Measurements from ENCODE around the gene RAB31.

The RAB31 gene

GRCh38 chr18:9846162-9846925 lies 138.2 kb downstream of the RAB31 start:
- no peak overlapping the region for H3K9ac ChIP-seq (ENCODE audit: low read length)
- H3K27ac ChIP-seq (ENCODE audit: low read depth, low read length) = no peak overlapping the region
- H3K36me3 ChIP-seq (ENCODE audit: control insufficient read depth, insufficient read depth, low read length) = peaks cover 7% of the 10 kb centered on the region; the same call in 1 of the 2 replicates
- peaks cover 16% of the 10 kb centered on the region; the same call in 1 of the 2 replicates for H3K4me1 ChIP-seq (ENCODE audit: control insufficient read depth, insufficient read depth, low read length)
- H3K27me3 ChIP-seq (ENCODE audit: control insufficient read depth, insufficient read depth, low read length) = no peaks in the 10 kb centered on the region
- no peak overlapping the region for H3K4me3 ChIP-seq (ENCODE audit: low read depth, low read length)
- no peaks in the 10 kb centered on the region for H3K9me3 ChIP-seq (ENCODE audit: control insufficient read depth, insufficient read depth, low read depth, low read length)

- Histone ChIP-seq H3K4me1 (ENCODE audit: control insufficient read depth, insufficient read depth, low read length) (peaks cover 16% of the 10 kb centered on the region; the same call in 1 of the 2 replicates), H3K36me3 (ENCODE audit: control insufficient read depth, insufficient read depth, low read length) (peaks cover 13% of the 10 kb centered on the region), H3K27me3 (ENCODE audit: control insufficient read depth, insufficient read depth, low read length) (no peaks in the 10 kb centered on the region), H3K4me3 (ENCODE audit: low read depth, low read length) (no peak overlapping the region), H3K27ac (ENCODE audit: low read depth, low read length) (no peak overlapping the region), H3K9ac (ENCODE audit: low read length) (no peak overlapping the region), H3K9me3 (ENCODE audit: control insufficient read depth, insufficient read depth, low read depth, low read length) (peaks cover 10% of the 10 kb centered on the region)
Observed at GRCh38 chr18:9848170-9848879, 140.2 kb downstream of the RAB31 start.

- H3K27ac ChIP-seq (ENCODE audit: low read depth, low read length) = no peak overlapping the region
- H3K9ac ChIP-seq (ENCODE audit: low read length) = no peak overlapping the region
- H3K4me3 ChIP-seq (ENCODE audit: low read depth, low read length) = no peak overlapping the region
- H3K4me1 ChIP-seq (ENCODE audit: control insufficient read depth, insufficient read depth, low read length) = 0 out of 2 replicates have a peak, but pooled peaks cover 6% of the 10 kb centered on the region
- peaks cover 10% of the 10 kb centered on the region for H3K9me3 ChIP-seq (ENCODE audit: control insufficient read depth, insufficient read depth, low read depth, low read length)
- H3K36me3 ChIP-seq (ENCODE audit: control insufficient read depth, insufficient read depth, low read length) = peaks cover 13% of the 10 kb centered on the region
- no peaks in the 10 kb centered on the region for H3K27me3 ChIP-seq (ENCODE audit: control insufficient read depth, insufficient read depth, low read length)
Observed at GRCh38 chr18:9849407-9850283, 141.5 kb downstream of the RAB31 start.

DNA sequence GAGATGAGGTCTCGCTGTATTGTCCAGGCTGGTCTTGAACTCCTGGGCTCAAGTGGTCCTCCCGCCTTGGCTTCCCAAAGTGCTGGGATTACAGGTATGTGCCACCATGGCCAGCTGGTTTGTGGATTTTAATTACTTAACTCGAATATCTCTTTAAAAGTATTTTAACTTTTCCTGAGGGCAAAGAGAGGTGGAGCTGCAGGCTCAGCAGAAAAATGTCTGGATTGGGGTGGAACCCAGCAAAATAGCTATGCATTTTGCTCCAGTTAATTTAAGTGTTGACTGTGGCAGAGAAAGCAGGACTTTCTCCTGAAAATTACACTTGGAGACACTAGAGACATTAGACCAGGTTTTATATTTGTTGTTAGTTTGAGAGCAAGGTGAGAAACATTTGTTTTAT lies 142.2 kb downstream of the RAB31 start:
- H3K9me3 ChIP-seq (ENCODE audit: control insufficient read depth, insufficient read depth, low read depth, low read length) = peaks cover 10% of the 10 kb centered on the region
- H3K27ac ChIP-seq (ENCODE audit: low read depth, low read length) = no peak overlapping the region
- H3K9ac ChIP-seq (ENCODE audit: low read length) = no peak overlapping the region
- no peak overlapping the region for H3K4me3 ChIP-seq (ENCODE audit: low read depth, low read length)
- H3K27me3 ChIP-seq (ENCODE audit: control insufficient read depth, insufficient read depth, low read length) = no peaks in the 10 kb centered on the region
- H3K4me1 ChIP-seq (ENCODE audit: control insufficient read depth, insufficient read depth, low read length) = 0 out of 2 replicates have a peak, but pooled peaks cover 6% of the 10 kb centered on the region
- H3K36me3 ChIP-seq (ENCODE audit: control insufficient read depth, insufficient read depth, low read length) = peaks cover 11% of the 10 kb centered on the region

- H3K9me3 ChIP-seq (ENCODE audit: control insufficient read depth, insufficient read depth, low read depth, low read length) = peaks cover 10% of the 10 kb centered on the region
- peaks cover 11% of the 10 kb centered on the region for H3K36me3 ChIP-seq (ENCODE audit: control insufficient read depth, insufficient read depth, low read length)
- H3K27me3 ChIP-seq (ENCODE audit: control insufficient read depth, insufficient read depth, low read length) = no peaks in the 10 kb centered on the region
- H3K27ac ChIP-seq (ENCODE audit: low read depth, low read length) = no peak overlapping the region
- no peak overlapping the region for H3K9ac ChIP-seq (ENCODE audit: low read length)
- no peak overlapping the region for H3K4me3 ChIP-seq (ENCODE audit: low read depth, low read length)
- H3K4me1 ChIP-seq (ENCODE audit: control insufficient read depth, insufficient read depth, low read length) = 0 out of 2 replicates have a peak, but pooled peaks cover 6% of the 10 kb centered on the region
Observed at GRCh38 chr18:9851511-9851910, 143.4 kb downstream of the RAB31 start.

- no peak overlapping the region for H3K27ac ChIP-seq (ENCODE audit: low read depth, low read length)
- H3K36me3 ChIP-seq (ENCODE audit: control insufficient read depth, insufficient read depth, low read length) = peaks cover 8% of the 10 kb centered on the region
- no peak overlapping the region for H3K9ac ChIP-seq (ENCODE audit: low read length)
- H3K4me3 ChIP-seq (ENCODE audit: low read depth, low read length) = no peak overlapping the region
- 0 out of 2 replicates have a peak, but pooled peaks cover 6% of the 10 kb centered on the region for H3K4me1 ChIP-seq (ENCODE audit: control insufficient read depth, insufficient read depth, low read length)
- H3K9me3 ChIP-seq (ENCODE audit: control insufficient read depth, insufficient read depth, low read depth, low read length) = peaks cover 10% of the 10 kb centered on the region
- no peaks in the 10 kb centered on the region for H3K27me3 ChIP-seq (ENCODE audit: control insufficient read depth, insufficient read depth, low read length)
Observed at GRCh38 chr18:9852266-9853081, 144.4 kb downstream of the RAB31 start.

- Histone ChIP-seq H3K27ac (ENCODE audit: low read depth, low read length) (no peak overlapping the region), H3K27me3 (ENCODE audit: control insufficient read depth, insufficient read depth, low read length) (no peaks in the 10 kb centered on the region), H3K9ac (ENCODE audit: low read length) (no peak overlapping the region), H3K9me3 (ENCODE audit: control insufficient read depth, insufficient read depth, low read depth, low read length) (peaks cover 10% of the 10 kb centered on the region), H3K4me3 (ENCODE audit: low read depth, low read length) (no peak overlapping the region), H3K4me1 (ENCODE audit: control insufficient read depth, insufficient read depth, low read length) (no peaks in the 10 kb centered on the region), H3K36me3 (ENCODE audit: control insufficient read depth, insufficient read depth, low read length) (peaks cover 12% of the 10 kb centered on the region)
Observed at GRCh38 chr18:9854801-9855676, 146.9 kb downstream of the RAB31 start.

DNA sequence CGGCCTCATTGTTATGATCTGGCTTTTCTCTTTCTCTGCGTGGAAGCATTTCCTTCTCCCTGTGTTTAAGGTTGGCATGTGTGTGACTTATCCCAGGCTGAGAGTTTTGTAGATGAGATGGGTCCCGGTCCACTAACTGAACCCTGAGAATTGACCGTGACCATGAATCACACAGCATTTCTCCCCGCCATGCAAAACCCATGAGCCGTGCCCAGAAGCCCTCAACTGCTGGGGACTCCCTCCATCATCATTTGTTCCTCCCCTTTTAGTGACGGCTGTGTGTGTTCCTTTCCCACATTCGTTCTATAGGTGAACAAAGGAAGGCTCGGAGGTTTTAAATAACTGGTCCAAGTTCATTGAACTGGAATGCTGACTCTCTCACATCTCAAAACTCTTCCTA lies 147.6 kb downstream of the RAB31 start:
- Histone ChIP-seq H3K4me3 (ENCODE audit: low read depth, low read length) (no peak overlapping the region), H3K9me3 (ENCODE audit: control insufficient read depth, insufficient read depth, low read depth, low read length) (peaks cover 10% of the 10 kb centered on the region), H3K27me3 (ENCODE audit: control insufficient read depth, insufficient read depth, low read length) (no peaks in the 10 kb centered on the region), H3K9ac (ENCODE audit: low read length) (no peak overlapping the region), H3K36me3 (ENCODE audit: control insufficient read depth, insufficient read depth, low read length) (peaks cover 17% of the 10 kb centered on the region), H3K27ac (ENCODE audit: low read depth, low read length) (no peak overlapping the region), H3K4me1 (ENCODE audit: control insufficient read depth, insufficient read depth, low read length) (no peaks in the 10 kb centered on the region)

DNA sequence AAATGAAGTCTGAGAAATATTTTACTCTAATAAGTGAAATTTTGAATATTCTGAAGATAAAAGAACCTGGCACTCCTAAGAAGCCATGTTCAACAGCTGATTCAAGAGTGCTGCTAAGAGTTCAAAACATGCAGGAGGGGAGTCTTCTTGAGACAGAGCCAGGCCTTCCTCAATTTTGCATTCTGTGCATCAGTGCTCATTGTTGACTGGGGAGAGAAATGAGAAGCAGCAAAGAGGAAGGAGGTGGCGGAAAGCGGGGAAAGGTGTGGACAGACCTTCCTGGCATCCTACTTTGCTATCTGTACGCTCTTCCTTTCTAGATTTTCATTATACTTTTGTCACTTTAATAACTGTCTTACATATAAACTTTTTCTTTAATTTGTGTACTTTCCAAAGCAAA lies 148.0 kb downstream of the RAB31 start:
- H3K4me3 ChIP-seq (ENCODE audit: low read depth, low read length) = no peak overlapping the region
- H3K27ac ChIP-seq (ENCODE audit: low read depth, low read length) = no peak overlapping the region
- peaks cover 17% of the 10 kb centered on the region for H3K36me3 ChIP-seq (ENCODE audit: control insufficient read depth, insufficient read depth, low read length)

More for the DNA sequence above, 148.0 kb downstream of the RAB31 start:
- no peaks in the 10 kb centered on the region for H3K27me3 ChIP-seq (ENCODE audit: control insufficient read depth, insufficient read depth, low read length)
- no peak overlapping the region for H3K9ac ChIP-seq (ENCODE audit: low read length)
- H3K9me3 ChIP-seq (ENCODE audit: control insufficient read depth, insufficient read depth, low read depth, low read length) = peaks cover 10% of the 10 kb centered on the region
- H3K4me1 ChIP-seq (ENCODE audit: control insufficient read depth, insufficient read depth, low read length) = no peaks in the 10 kb centered on the region
